Stimulated activated memory B cell treated with anti-CD40 and anti-IgM and Interleukin-4, amounts not matched to agents 10 μg/mL and 1 μg/mL and 100 μg/mL, for 72 hours (primary cell): ENCODE data around the gene ANKRD28.
"Not testable (repeated sequence)": the region's sequence is repeated elsewhere in the genome, so short reads cannot be mapped to it uniquely, and the experiment has no call there.

ENCODE experiments used
- ATAC-seq: fragments of 150-1000 bp; cut with Tn5 transposase; 2 replicates; pipeline ENCODE4 v1.10.0; 2021
- H3K27ac Mint-ChIP-seq: one replicate; pipeline ENCODE4 v1.8.0; 2022; ENCODE audit warnings: mild to moderate bottlenecking, mixed read lengths
- H3K27me3 Mint-ChIP-seq: one replicate; pipeline ENCODE4 v1.8.0; 2022; ENCODE audit warnings: mixed read lengths
- H3K36me3 Mint-ChIP-seq: one replicate; pipeline ENCODE4 v1.8.0; 2022; ENCODE audit warnings: mixed read lengths
- H3K4me1 Mint-ChIP-seq: one replicate; pipeline ENCODE4 v1.8.0; 2022; ENCODE audit warnings: mixed read lengths
- H3K4me3 Mint-ChIP-seq: one replicate; pipeline ENCODE4 v1.8.0; 2022; ENCODE audit warnings: mild to moderate bottlenecking, moderate library complexity, mixed read lengths
- H3K9me3 Mint-ChIP-seq: one replicate; pipeline ENCODE4 v1.8.0; 2022; ENCODE audit warnings: mixed read lengths

ANKRD28 gene

GRCh38 chr3:15797642-15798303, at the start of gene ANKRD28:
Gene ANKRD28 (minus strand): TSS chr3:15797979. CDS start chr3:15796521, 1,458 bp downstream.
- no peak for ATAC-seq
- H3K9me3 Mint-ChIP-seq = no peaks in the 10 kb centered on the region
- H3K36me3 Mint-ChIP-seq = peaks cover 3% of the 10 kb centered on the region
- peak within 1 kb of the TSS; percentile 61 for H3K27ac Mint-ChIP-seq
- H3K27me3 Mint-ChIP-seq = no peaks in the 10 kb centered on the region
- H3K4me3 Mint-ChIP-seq = peak within 1 kb of the TSS; percentile 66
- peaks cover 68% of the 10 kb centered on the region for H3K4me1 Mint-ChIP-seq

- Mint-ChIP-seq H3K4me3 (no peak overlapping the region), H3K36me3 (peaks cover 22% of the 10 kb centered on the region), H3K4me1 (peaks cover 50% of the 10 kb centered on the region), H3K27me3 (no peaks in the 10 kb centered on the region), H3K9me3 (no peaks in the 10 kb centered on the region), H3K27ac (no peak overlapping the region)
- no peak for ATAC-seq
Observed at GRCh38 chr3:15847239-15847638, 49.5 kb upstream of the ANKRD28 start.

GRCh38 chr3:15846606-15847005, 48.8 kb upstream of the ANKRD28 start:
- Mint-ChIP-seq H3K36me3 (peaks cover 23% of the 10 kb centered on the region), H3K9me3 (no peaks in the 10 kb centered on the region), H3K27me3 (no peaks in the 10 kb centered on the region), H3K27ac (peak overlapping the region; percentile 55), H3K4me3 (no peak overlapping the region), H3K4me1 (peaks cover 50% of the 10 kb centered on the region)
- ATAC-seq = peak; percentile 41

GRCh38 chr3:15845475-15845874, 47.7 kb upstream of the ANKRD28 start:
- peak; percentile 79 for ATAC-seq
- Mint-ChIP-seq H3K4me3 (no peak overlapping the region), H3K27me3 (no peaks in the 10 kb centered on the region), H3K4me1 (peaks cover 58% of the 10 kb centered on the region), H3K27ac (peak overlapping the region; percentile 55), H3K9me3 (peaks cover 2% of the 10 kb centered on the region), H3K36me3 (peaks cover 27% of the 10 kb centered on the region)

- Mint-ChIP-seq H3K27ac (no peak overlapping the region), H3K4me1 (peaks cover 64% of the 10 kb centered on the region), H3K36me3 (peaks cover 32% of the 10 kb centered on the region), H3K4me3 (no peak overlapping the region), H3K27me3 (no peaks in the 10 kb centered on the region), H3K9me3 (peaks cover 8% of the 10 kb centered on the region)
- no peak for ATAC-seq
Observed at GRCh38 chr3:15844889-15845288, 47.1 kb upstream of the ANKRD28 start.

GRCh38 chr3:15841091-15841973, 43.6 kb upstream of the ANKRD28 start:
- ATAC-seq, H3K27me3 Mint-ChIP-seq, H3K4me3 Mint-ChIP-seq, H3K27ac Mint-ChIP-seq: not testable (repeated sequence)
- peaks cover 45% of the 10 kb centered on the region for H3K36me3 Mint-ChIP-seq
- H3K4me1 Mint-ChIP-seq = peaks cover 69% of the 10 kb centered on the region
- peaks cover 18% of the 10 kb centered on the region for H3K9me3 Mint-ChIP-seq

GRCh38 chr3:15839568-15839967, 41.8 kb upstream of the ANKRD28 start:
- peaks cover 52% of the 10 kb centered on the region for H3K4me1 Mint-ChIP-seq
- no peaks in the 10 kb centered on the region for H3K27me3 Mint-ChIP-seq
- H3K4me3 Mint-ChIP-seq = no peak overlapping the region
- peaks cover 37% of the 10 kb centered on the region for H3K36me3 Mint-ChIP-seq
- no peak for ATAC-seq
- peaks cover 18% of the 10 kb centered on the region for H3K9me3 Mint-ChIP-seq
- H3K27ac Mint-ChIP-seq = no peak overlapping the region

GRCh38 chr3:15831927-15832326, 34.1 kb upstream of the ANKRD28 start:
- peaks cover 18% of the 10 kb centered on the region for H3K4me1 Mint-ChIP-seq
- H3K27ac Mint-ChIP-seq = no peak overlapping the region
- no peaks in the 10 kb centered on the region for H3K36me3 Mint-ChIP-seq

GRCh38 chr3:15825016-15825415, 27.2 kb upstream of the ANKRD28 start:
- H3K27me3 Mint-ChIP-seq = no peaks in the 10 kb centered on the region
- H3K4me3 Mint-ChIP-seq = no peak overlapping the region
- ATAC-seq = no peak
- H3K27ac Mint-ChIP-seq = no peak overlapping the region
- no peaks in the 10 kb centered on the region for H3K9me3 Mint-ChIP-seq
- H3K4me1 Mint-ChIP-seq = peaks cover 49% of the 10 kb centered on the region
- peaks cover 4% of the 10 kb centered on the region for H3K36me3 Mint-ChIP-seq

More at GRCh38 chr3:15831927-15832326, 34.1 kb upstream of the ANKRD28 start:
- no peak for ATAC-seq
- Mint-ChIP-seq H3K4me3 (no peak overlapping the region), H3K27me3 (no peaks in the 10 kb centered on the region), H3K9me3 (no peaks in the 10 kb centered on the region)

- peaks cover 58% of the 10 kb centered on the region for H3K4me1 Mint-ChIP-seq
- ATAC-seq = no peak
- H3K27ac Mint-ChIP-seq = no peak overlapping the region
- H3K36me3 Mint-ChIP-seq = peaks cover 4% of the 10 kb centered on the region
- H3K9me3 Mint-ChIP-seq = no peaks in the 10 kb centered on the region
- no peak overlapping the region for H3K4me3 Mint-ChIP-seq
- H3K27me3 Mint-ChIP-seq = no peaks in the 10 kb centered on the region
Observed at GRCh38 chr3:15823092-15823491, 25.3 kb upstream of the ANKRD28 start.

GRCh38 chr3:15822281-15822680, 24.5 kb upstream of the ANKRD28 start:
- no peak for ATAC-seq
- Mint-ChIP-seq H3K4me1 (peaks cover 61% of the 10 kb centered on the region), H3K27me3 (no peaks in the 10 kb centered on the region), H3K36me3 (peaks cover 4% of the 10 kb centered on the region), H3K27ac (peak overlapping the region; percentile 33), H3K4me3 (no peak overlapping the region), H3K9me3 (no peaks in the 10 kb centered on the region)

- peaks cover 4% of the 10 kb centered on the region for H3K36me3 Mint-ChIP-seq
- no peaks in the 10 kb centered on the region for H3K9me3 Mint-ChIP-seq
- no peak for ATAC-seq
- H3K4me3 Mint-ChIP-seq = no peak overlapping the region
- peaks cover 59% of the 10 kb centered on the region for H3K4me1 Mint-ChIP-seq
- no peaks in the 10 kb centered on the region for H3K27me3 Mint-ChIP-seq
- no peak overlapping the region for H3K27ac Mint-ChIP-seq
Observed at GRCh38 chr3:15820911-15821310, 23.1 kb upstream of the ANKRD28 start.

GRCh38 chr3:15819576-15819975, 21.8 kb upstream of the ANKRD28 start:
- no peaks in the 10 kb centered on the region for H3K9me3 Mint-ChIP-seq
- no peaks in the 10 kb centered on the region for H3K27me3 Mint-ChIP-seq
- H3K36me3 Mint-ChIP-seq = peaks cover under 1% of the 10 kb centered on the region
- no peak overlapping the region for H3K27ac Mint-ChIP-seq
- peaks cover 50% of the 10 kb centered on the region for H3K4me1 Mint-ChIP-seq
- H3K4me3 Mint-ChIP-seq = no peak overlapping the region
- ATAC-seq = no peak

GRCh38 chr3:15819043-15819442, 21.3 kb upstream of the ANKRD28 start:
- H3K9me3 Mint-ChIP-seq = no peaks in the 10 kb centered on the region
- H3K27ac Mint-ChIP-seq = no peak overlapping the region
- H3K27me3 Mint-ChIP-seq = no peaks in the 10 kb centered on the region
- H3K36me3 Mint-ChIP-seq = no peaks in the 10 kb centered on the region
- peaks cover 48% of the 10 kb centered on the region for H3K4me1 Mint-ChIP-seq
- ATAC-seq = no peak
- no peak overlapping the region for H3K4me3 Mint-ChIP-seq

- ATAC-seq = no peak
- Mint-ChIP-seq H3K9me3 (no peaks in the 10 kb centered on the region), H3K4me1 (peaks cover 30% of the 10 kb centered on the region), H3K36me3 (no peaks in the 10 kb centered on the region), H3K4me3 (no peak overlapping the region), H3K27me3 (no peaks in the 10 kb centered on the region), H3K27ac (no peak overlapping the region)
Observed at GRCh38 chr3:15815696-15816095, 17.9 kb upstream of the ANKRD28 start.

GRCh38 chr3:15813079-15813478, 15.3 kb upstream of the ANKRD28 start:
- H3K36me3 Mint-ChIP-seq, H3K27ac Mint-ChIP-seq, H3K9me3 Mint-ChIP-seq, H3K4me3 Mint-ChIP-seq, ATAC-seq, H3K27me3 Mint-ChIP-seq: not testable (repeated sequence)
- H3K4me1 Mint-ChIP-seq = peaks cover 29% of the 10 kb centered on the region
